GM19238 (cell line): ENCODE data around the gene GTF2IRD1.
A peak's percentile ranks its signal among the peaks of the same experiment; 100 is the strongest.
"Not testable (repeated sequence)": the region's sequence is repeated elsewhere in the genome, so short reads cannot be mapped to it uniquely, and the experiment has no call there.

ENCODE experiments used
- DNase-seq: peaks from one replicate; pipeline ENCODE4 v3.0.0; 2011; ENCODE audit warnings: low spot score; ENCODE audit not compliant: insufficient read length

The GTF2IRD1 gene

DNA sequence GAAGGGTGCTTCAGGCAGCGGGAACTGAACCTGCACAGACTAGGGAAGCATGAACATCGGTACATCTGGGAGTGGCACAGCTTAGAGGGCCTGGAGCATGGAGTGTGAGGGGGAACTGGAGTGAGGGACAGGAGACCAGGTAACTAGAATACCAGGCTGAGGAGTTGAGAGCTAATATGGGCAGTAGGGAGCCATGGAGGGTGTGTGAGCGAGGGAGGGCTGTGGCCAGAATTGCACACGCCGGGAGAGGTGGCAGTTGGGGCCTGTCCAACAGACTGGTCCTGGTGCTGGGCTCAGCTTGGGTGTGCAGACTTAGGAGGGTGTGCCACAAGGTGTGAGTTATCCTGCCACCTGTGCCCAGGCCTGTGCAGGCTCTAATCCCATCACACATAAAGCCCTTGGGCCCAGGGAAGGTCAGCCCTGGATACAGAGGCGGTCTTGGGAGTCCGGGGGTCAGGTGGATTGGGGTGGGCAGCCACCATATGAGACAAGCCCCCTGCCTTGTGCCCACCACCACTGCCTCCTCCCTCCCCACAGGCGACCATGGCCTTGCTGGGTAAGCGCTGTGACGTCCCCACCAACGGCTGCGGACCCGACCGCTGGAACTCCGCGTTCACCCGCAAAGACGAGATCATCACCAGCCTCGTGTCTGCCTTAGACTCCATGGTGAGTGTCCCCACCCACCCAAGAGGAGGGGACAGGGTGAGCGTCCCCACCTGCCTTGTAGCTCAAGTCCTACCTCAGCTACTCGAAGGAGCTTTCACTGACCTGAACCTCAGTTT lies 54.0 kb downstream of the GTF2IRD1 start:
- DNase-seq = no peak

DNA sequence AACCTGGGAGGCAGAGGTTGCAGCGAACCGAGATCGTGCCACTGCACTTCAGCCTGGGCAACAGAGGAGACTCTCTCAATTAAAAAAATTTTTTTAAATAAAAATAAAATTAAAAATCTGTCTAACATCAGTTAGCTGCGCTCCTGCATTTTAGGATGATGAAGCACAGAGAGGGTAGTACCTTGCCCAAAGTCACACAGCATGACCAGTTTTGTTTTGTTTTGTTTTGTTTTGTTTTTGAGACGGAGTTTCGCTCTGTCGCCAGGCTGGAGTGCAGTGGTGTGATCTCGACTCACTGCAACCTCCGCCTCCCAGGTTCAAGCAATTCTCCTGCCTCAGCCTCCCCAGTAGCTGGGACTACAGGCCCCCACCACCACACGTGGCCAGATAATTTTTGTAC lies 55.7 kb downstream of the GTF2IRD1 start:
- not testable (repeated sequence) for DNase-seq

DNA sequence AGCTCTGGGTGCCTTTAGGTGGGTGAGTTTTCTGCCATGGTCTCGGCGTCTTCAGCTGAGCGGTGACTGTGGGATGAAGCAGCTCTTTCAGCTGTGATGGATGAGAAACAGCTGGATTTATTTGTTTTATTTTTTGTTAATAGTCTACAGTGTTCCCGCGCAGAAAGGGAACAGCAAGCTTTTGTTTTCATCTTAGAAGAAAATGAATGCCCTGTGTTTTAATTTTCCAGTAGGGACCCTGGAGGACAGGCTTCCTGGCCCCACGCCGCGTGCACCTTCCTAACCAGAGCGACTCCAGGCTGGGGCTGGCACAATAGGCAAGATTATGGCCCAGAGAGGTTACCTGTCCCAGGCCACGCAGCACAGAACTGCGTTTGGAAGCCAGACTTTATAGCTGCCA lies 57.6 kb downstream of the GTF2IRD1 start:
- no peak for DNase-seq

DNA sequence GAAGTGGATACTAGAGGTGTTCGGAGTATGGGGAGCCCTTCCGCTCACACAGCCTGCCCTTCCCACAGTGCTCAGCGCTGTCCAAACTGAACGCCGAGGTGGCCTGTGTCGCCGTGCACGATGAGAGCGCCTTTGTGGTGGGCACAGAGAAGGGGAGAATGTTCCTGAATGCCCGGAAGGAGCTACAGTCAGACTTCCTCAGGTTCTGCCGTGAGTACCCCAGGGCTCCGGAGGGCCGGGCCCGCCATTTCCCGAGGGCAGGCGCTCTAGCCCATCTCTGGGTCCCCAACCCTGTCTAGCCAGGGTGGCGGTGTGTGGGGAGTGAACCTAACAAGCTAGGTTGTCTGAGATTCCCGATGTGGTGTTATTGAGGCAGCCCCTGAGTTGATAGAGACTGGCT lies 59.1 kb downstream of the GTF2IRD1 start:
- DNase-seq = no peak

- no peak for DNase-seq
Observed at GRCh38 chr7:74514131-74514591, 60.5 kb downstream of the GTF2IRD1 start.

- DNase-seq = no peak
Observed at GRCh38 chr7:74515276-74515675, 61.6 kb downstream of the GTF2IRD1 start.

DNA sequence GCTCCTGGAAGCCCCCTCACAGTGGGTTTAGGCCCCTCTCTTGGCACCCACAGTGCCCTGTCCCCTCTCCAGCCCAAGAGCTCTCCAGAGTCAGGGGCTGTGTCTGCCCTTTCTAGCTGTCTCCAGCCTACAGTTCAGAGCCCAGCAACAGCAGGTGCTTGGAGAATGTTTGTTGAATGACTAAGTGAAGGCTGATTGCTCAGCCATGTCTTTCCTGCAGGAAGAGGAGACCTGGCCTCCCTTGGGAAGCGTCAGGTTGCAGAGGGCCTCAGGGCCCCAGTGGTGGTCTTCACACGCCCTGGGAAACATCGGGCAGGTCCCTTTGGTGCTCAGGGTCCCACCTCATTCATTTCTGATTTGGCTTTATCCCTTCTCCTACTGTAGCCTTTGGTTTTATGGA lies 62.5 kb downstream of the GTF2IRD1 start:
- DNase-seq = no peak

DNA sequence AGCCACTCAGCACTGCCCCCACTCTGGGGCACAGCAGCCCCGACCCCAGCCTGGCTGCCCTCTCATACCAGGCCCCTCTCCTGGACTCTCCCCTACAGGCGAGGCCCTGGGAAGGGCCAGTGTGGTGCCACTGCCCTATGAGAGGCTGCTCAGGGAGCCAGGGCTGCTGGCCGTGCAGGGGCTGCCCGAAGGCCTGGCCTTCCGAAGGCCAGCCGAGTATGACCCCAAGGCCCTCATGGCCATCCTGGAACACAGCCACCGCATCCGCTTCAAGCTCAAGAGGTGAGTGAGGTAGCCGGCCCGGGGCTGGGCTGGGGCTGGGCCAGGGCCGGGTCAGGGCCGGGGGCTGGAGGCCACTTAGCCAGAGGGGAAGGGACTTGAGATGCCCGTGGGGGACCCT lies 64.3 kb downstream of the GTF2IRD1 start:
- no peak for DNase-seq

DNA sequence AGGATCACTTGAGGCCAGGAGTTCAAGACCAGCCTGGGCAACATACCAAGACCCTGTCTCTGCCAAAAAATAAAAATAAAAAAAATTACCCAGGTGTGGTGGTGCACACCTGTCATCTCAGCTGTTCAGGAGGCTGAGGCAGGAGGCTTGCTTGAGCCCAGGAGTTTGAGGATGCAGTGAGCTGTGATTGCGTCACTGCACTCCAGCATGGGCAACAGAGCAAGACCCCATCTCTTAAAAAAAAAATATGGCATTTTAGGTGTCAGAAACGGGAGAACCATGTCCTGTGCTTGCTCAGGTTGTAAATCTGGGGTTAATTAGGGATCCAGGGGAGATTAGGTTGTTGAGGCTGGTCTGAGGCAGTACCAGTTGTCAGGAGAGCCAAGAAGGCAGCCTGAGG lies 64.9 kb downstream of the GTF2IRD1 start:
- DNase-seq = no peak

DNA sequence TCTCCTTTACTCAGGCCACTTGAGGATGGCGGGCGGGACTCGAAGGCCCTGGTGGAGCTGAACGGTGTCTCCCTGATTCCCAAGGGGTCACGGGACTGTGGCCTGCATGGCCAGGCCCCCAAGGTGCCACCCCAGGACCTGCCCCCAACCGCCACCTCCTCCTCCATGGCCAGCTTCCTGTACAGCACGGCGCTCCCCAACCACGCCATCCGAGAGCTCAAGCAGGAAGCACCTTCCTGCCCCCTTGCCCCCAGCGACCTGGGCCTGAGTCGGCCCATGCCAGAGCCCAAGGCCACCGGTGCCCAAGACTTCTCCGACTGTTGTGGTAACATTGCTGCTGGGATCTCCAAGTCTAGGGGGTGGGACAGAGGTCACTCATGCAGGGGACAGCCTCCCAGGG lies 65.7 kb downstream of the GTF2IRD1 start:
- no peak for DNase-seq

DNA sequence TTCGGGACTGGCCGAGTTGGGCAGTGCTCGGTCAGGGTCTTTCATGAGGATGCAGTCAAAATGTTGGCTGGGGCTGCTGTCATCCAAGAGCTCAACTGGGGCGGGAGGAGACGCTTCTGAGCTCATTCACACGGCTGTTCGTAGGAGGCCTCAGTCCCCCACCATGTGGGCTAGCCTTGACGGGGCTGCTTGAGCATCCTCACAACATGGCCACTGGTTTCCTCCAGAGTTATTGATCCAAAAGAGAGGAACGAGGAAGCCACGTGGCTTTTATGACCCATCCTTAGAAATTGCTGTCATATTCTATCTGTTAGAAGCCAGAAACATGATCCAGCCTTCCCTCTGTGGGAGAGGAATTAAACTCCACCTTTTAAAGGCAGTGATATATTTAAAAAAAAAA lies 68.1 kb downstream of the GTF2IRD1 start:
- DNase-seq = no peak

GRCh38 chr7:74522281-74522905 lies 68.7 kb downstream of the GTF2IRD1 start:
- DNase-seq = no peak

DNA sequence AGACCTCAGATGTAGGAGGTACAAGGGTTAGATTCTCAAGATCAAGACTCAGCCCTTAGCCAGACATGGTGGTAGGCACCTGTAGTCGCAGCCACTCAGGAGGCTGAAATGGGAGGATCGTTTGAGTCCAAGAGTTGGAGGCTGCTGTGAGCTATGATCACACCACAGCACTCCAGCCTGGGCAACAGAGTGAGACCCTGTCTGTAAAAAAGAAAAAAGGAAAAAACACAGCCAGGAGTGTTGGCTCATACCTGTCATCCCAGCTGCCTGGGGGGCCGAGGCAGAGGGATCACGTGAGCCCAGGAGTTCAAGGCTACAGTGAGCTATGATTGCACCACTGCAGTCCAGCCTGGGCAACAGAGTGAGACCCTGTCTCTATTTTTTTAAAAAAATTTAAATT lies 69.3 kb downstream of the GTF2IRD1 start:
- no peak for DNase-seq

DNA sequence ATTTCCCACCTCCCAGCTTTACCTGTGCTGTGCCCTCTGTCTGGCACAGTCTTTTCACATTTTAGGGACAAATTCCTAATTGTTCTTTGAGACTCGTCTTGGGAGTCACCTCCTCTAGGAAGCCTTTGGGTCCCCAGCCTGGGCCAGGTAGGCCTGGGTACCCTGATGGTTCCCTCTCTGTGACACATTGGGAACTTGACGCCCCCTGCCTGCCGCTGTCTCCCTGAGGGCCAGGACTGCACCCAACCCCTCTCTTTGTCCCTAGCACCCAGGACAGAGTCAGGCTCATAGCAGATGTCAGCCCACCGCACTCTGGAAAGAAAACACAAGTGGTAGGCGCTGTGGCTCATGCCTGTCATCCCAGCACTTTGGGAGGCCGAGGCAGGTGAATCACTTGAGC lies 71.4 kb downstream of the GTF2IRD1 start:
- no peak for DNase-seq

DNA sequence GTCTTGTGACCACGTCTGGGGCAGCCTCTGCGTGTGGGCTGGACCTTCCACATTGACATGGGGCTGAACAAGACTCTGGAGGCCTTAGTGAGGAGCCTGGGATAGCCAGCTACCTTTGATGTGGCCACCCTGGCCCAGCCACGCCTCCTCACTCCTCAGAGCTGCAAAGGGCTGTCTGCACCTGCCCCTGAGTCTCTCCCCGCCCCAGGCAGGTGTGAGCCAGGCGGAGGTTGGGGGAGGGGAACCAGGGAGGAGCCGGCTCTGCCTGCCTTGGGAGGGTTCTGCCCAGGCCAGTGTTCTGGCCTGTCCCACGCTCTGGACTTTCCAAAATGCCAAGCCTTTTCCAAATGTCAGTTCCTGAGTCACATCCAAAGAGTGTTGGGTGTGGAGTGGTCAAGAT lies 72.2 kb downstream of the GTF2IRD1 start:
- DNase-seq = no peak

- DNase-seq = no peak
Observed at GRCh38 chr7:74526780-74527179, 73.1 kb downstream of the GTF2IRD1 start.

DNA sequence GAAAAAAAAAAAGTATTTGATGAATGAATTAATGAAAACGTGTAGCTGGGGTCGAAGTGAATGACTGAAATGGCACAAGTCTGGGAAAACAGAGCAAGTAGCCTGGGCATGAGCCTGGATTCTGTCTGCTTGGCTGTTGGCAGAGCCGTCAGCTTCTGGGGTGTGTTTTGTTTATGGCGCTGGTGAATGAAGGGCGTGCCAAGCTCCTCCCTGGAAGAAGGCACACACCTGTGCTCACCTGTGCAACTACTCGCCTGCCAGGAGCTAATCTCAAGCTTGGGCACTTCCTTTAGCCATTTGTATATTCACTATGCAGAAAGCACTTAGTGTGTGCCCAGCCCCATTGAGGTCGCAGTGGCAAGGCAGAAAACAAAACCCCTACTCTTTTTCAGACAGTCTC lies 74.1 kb downstream of the GTF2IRD1 start:
- no peak for DNase-seq

DNA sequence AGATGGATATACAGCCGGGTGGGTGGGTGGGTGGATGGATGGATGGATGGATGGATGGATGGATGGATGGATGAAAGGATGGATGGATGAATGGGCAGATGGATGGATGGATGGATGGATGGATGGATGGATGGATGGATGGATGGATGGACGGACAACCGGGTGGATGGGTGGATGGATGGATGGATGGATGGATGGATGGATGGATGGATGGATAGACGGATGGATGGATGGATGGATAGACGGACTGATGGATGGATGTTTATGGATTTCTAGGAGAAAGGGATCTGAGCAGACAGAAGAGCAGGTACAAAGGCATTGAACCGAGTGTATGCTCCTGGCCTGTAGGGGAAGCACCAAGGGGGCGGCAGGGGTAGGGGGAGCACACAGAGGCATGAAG lies 75.1 kb downstream of the GTF2IRD1 start:
- not testable (repeated sequence) for DNase-seq

DNA sequence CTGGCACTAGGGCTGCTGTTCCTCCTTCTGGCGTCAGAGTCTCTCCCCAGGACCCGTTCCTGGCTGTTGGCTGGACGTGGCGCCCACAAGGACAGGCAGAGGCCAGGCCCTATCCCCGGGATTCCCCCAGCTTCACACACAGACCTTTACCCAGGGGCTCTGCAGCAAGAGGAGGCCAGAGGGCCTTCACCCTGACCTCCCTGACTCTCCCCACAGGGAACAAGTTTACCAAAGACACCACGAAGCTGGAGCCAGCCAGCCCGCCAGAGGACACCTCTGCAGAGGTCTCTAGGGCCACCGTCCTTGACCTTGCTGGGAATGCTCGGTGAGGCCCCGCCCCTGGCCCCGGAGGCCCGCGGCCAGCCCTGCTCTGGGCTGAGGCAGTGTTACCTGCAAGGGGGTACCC lies 82.2 kb downstream of the GTF2IRD1 start:
- DNase-seq = no peak

DNA sequence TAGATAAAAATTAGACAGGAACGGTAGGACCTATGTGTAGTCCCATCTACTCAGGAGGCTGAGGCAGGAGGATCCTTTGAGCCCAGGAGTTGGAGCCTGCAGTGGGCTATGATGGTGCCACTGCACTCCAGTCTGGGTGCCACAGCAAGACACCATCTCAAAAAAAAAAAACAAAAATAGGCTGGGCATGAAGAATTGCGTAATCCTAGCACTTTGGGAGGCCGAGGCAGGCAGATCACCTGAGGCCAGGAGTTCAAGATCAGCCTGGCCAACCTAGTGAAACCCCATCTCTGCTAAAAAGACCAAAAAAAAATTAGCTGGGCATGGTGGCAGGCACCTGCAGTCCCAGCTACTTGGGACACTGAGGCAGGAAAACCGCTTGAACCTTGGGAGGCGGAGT lies 88.2 kb downstream of the GTF2IRD1 start:
- DNase-seq = not testable (repeated sequence)

DNA sequence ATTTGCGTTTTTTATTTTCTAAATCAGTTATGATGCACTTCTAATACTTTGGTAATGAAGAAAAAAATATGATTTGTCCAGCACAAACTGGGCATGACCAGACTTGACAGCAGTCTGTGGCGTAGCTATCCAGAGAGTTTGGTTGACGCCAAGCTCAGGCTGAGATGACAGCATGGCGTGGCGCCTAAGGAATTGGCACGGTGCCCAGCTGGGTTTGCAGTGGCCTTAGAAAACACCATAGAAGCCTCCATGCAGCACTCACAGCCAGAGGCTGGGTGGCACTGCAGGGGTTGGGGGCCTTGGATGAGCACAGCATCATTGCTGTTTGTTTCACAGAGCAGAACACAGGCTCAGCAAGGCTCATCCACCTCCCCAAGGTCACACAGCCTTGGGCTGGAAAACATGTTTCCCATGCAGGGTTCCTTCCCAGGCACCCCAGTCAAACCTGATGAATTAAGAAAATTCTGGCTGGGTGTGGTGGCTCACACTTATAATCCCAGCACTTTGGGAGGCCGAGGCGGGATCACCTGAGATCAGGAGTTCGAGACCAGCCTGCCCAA lies 88.9 kb downstream of the GTF2IRD1 start:
- DNase-seq = no peak

- DNase-seq = peak; percentile 27
Observed at GRCh38 chr7:74544706-74545469, 91.2 kb downstream of the GTF2IRD1 start.
